H9 (cell line): Measurements from ENCODE around the gene SMCO1. TPM values are rescaled to one million over a fixed set of nuclear protein-coding genes. Genes with fewer than 3 reads are reported as not detected.
A peak's percentile ranks its signal among the peaks of the same experiment; 100 is the strongest.

ENCODE experiments used
- DNase-seq: peaks from one replicate; pipeline ENCODE4 v3.0.0-alpha.2; 2017
- H2AFZ ChIP-seq: one replicate; pipeline ENCODE4 v1.6.1; 2013; ENCODE audit warnings: mild to moderate bottlenecking, low read length, control low read depth, moderate library complexity
- H2AK5ac ChIP-seq: 2 replicates; pipeline ENCODE4 v1.6.1; 2013; ENCODE audit warnings: low read length, control low read depth, mixed read lengths; ENCODE audit not compliant: insufficient read length
- H2BK120ac ChIP-seq: one replicate; pipeline ENCODE4 v1.6.1; 2013; ENCODE audit warnings: low read depth, mild to moderate bottlenecking, low read length, control low read depth, inconsistent platforms; ENCODE audit not compliant: poor library complexity, severe bottlenecking
- H2BK12ac ChIP-seq: 2 replicates; pipeline ENCODE4 v1.6.1; 2013; ENCODE audit warnings: low read length, control low read depth, mixed read lengths, low read depth; ENCODE audit not compliant: insufficient read length
- H2BK15ac ChIP-seq: 2 replicates; pipeline ENCODE4 v1.6.1; 2013; ENCODE audit warnings: low read depth, low read length, control low read depth
- H2BK20ac ChIP-seq: one replicate; pipeline ENCODE4 v1.6.1; 2013; ENCODE audit warnings: low read depth, mild to moderate bottlenecking, low read length, control low read depth, inconsistent platforms; ENCODE audit not compliant: poor library complexity, severe bottlenecking
- H2BK5ac ChIP-seq: 2 replicates; pipeline ENCODE4 v1.6.1; 2013; ENCODE audit warnings: low read length, control low read depth, mixed read lengths; ENCODE audit not compliant: insufficient read length
- H3K14ac ChIP-seq: 2 replicates; pipeline ENCODE4 v1.6.1; 2013; ENCODE audit warnings: low read length, control low read depth; ENCODE audit not compliant: insufficient read depth
- H3K18ac ChIP-seq: 2 replicates; pipeline ENCODE4 v1.6.1; 2013; ENCODE audit warnings: low read depth, mild to moderate bottlenecking, mixed read lengths, low read length, control low read depth; ENCODE audit not compliant: insufficient read length
- H3K23ac ChIP-seq: 2 replicates; pipeline ENCODE4 v1.6.1; 2013; ENCODE audit warnings: low read length, control low read depth, mixed read lengths, low read depth; ENCODE audit not compliant: insufficient read length
- H3K23me2 ChIP-seq: 2 replicates; pipeline ENCODE4 v1.6.1; 2013; ENCODE audit warnings: low read depth, mild to moderate bottlenecking, mixed read lengths, low read length, control low read depth; ENCODE audit not compliant: insufficient read length, poor library complexity, severe bottlenecking
- H3K27ac ChIP-seq: 2 replicates; pipeline ENCODE4 v1.5.1; 2013; ENCODE audit warnings: low read length, control low read depth, mixed read lengths, low read depth; ENCODE audit not compliant: insufficient read length
- H3K27me3 ChIP-seq: 2 replicates; pipeline ENCODE4 v1.6.1; 2013; ENCODE audit warnings: low read length, control low read depth, inconsistent platforms; ENCODE audit not compliant: insufficient read depth
- H3K4ac ChIP-seq: 2 replicates; pipeline ENCODE4 v1.6.1; 2013; ENCODE audit warnings: low read depth, mild to moderate bottlenecking, control low read depth, inconsistent platforms, low read length, moderate library complexity
- H3K4me1 ChIP-seq: 2 replicates; pipeline ENCODE4 v1.6.1; 2013; ENCODE audit warnings: low read length, control low read depth, inconsistent platforms; ENCODE audit not compliant: insufficient read depth
- H3K4me2 ChIP-seq: 2 replicates; pipeline ENCODE4 v1.6.1; 2013; ENCODE audit warnings: low read length, control low read depth, mixed read lengths; ENCODE audit not compliant: insufficient read length, insufficient read depth
- H3K56ac ChIP-seq: 2 replicates; pipeline ENCODE4 v1.6.1; 2013; ENCODE audit warnings: low read depth, mild to moderate bottlenecking, mixed read lengths, low read length, control low read depth; ENCODE audit not compliant: insufficient read length
- H3K79me1 ChIP-seq: 2 replicates; pipeline ENCODE4 v1.6.1; 2013; ENCODE audit warnings: low read depth, mild to moderate bottlenecking, moderate library complexity, low read length, control low read depth, inconsistent platforms; ENCODE audit not compliant: insufficient read depth, poor library complexity, severe bottlenecking
- H3K79me2 ChIP-seq: 2 replicates; pipeline ENCODE4 v1.6.1; 2013; ENCODE audit warnings: low read length, control low read depth, inconsistent platforms; ENCODE audit not compliant: insufficient read depth
- H3K9ac ChIP-seq: 2 replicates; pipeline ENCODE4 v1.6.1; 2013; ENCODE audit warnings: low read length, control low read depth, mixed read lengths; ENCODE audit not compliant: insufficient read length; ENCODE audit errors: extremely low read depth
- H3K9me3 ChIP-seq: one replicate; pipeline ENCODE4 v1.6.1; 2013; ENCODE audit warnings: low read depth, low read length, inconsistent platforms; ENCODE audit not compliant: control insufficient read depth
- H3T11ph ChIP-seq: one replicate; pipeline ENCODE4 v1.6.1; 2013; ENCODE audit warnings: mild to moderate bottlenecking, low read length, control low read depth, inconsistent platforms
- H4K20me1 ChIP-seq: one replicate; pipeline ENCODE4 v1.6.1; 2013; ENCODE audit not compliant: control insufficient read depth, insufficient read length, insufficient read depth
- H4K5ac ChIP-seq: 2 replicates; pipeline ENCODE4 v1.6.1; 2013; ENCODE audit warnings: low read depth, mild to moderate bottlenecking, mixed read lengths, low read length, control low read depth; ENCODE audit not compliant: insufficient read length
- H4K8ac ChIP-seq: replicated peaks from 2 replicates; pipeline ENCODE4 v1.6.1; 2013; ENCODE audit warnings: low read length, control low read depth, mixed read lengths, low read depth; ENCODE audit not compliant: insufficient read length
- H4K91ac ChIP-seq: 2 replicates; pipeline ENCODE4 v1.6.1; 2013; ENCODE audit warnings: low read depth, mild to moderate bottlenecking, moderate library complexity, mixed read lengths, low read length, control low read depth; ENCODE audit not compliant: insufficient read length
- H3K27ac Mint-ChIP-seq, 3 experiments: 2 replicates in 2 of 3; 3 replicates in 1 of 3; pipeline ENCODE4 v1.8.0; 2020 to 2021; ENCODE audit warnings: mixed read lengths in 3 of 3, mild to moderate bottlenecking in 1 of 3, moderate library complexity in 1 of 3
- H3K27me3 Mint-ChIP-seq: 2 replicates; pipeline ENCODE4 v1.8.0; 2021; ENCODE audit warnings: low read depth, mild to moderate bottlenecking, moderate library complexity, mixed read lengths
- H3K36me3 Mint-ChIP-seq, 3 experiments: 2 replicates in 2 of 3; 3 replicates in 1 of 3; pipeline ENCODE4 v1.8.0; 2020 to 2021; ENCODE audit warnings: low read depth in 3 of 3, mixed read lengths in 3 of 3; ENCODE audit not compliant: insufficient read depth in 1 of 3
- H3K4me1 Mint-ChIP-seq, 2 experiments: 2 replicates each; pipeline ENCODE4 v1.8.0; 2020; ENCODE audit warnings: mixed read lengths in 2 of 2
- H3K4me3 Mint-ChIP-seq, 2 experiments: 2 replicates in 1 of 2; 3 replicates in 1 of 2; pipeline ENCODE4 v1.8.0; 2020 to 2021; ENCODE audit warnings: mild to moderate bottlenecking in 2 of 2, mixed read lengths in 2 of 2, moderate library complexity in 1 of 2
- H3K9me3 Mint-ChIP-seq, 2 experiments: 2 replicates in 1 of 2; 3 replicates in 1 of 2; pipeline ENCODE4 v1.8.0; 2020; ENCODE audit warnings: mild to moderate bottlenecking in 2 of 2, mixed read lengths in 2 of 2, moderate library complexity in 1 of 2
- CTCF ChIP-seq: fragments of 200-600 bp; sonication (generic); conservative IDR thresholded peaks from 3 replicates; pipeline ENCODE4 v1.8.0; 2021; ENCODE audit warnings: antibody characterized with exemption, mild to moderate bottlenecking
- WGBS: extraction: QIAGEN DNeasy Blood & Tissue Kit; methylation state at CpG from one replicate; pipeline ENCODE4 v1.1.7; 2013; ENCODE audit warnings: missing lambda C conversion rate, low lambda C conversion rate, mixed read lengths; ENCODE audit not compliant: insufficient read length; ENCODE audit errors: extremely low coverage; 5-methylcytosine and 5-hydroxymethylcytosine counted together
- total RNA-seq: library from RNA; stranded (reverse); gene quantifications from 2 replicates; pipeline ENCODE4 v1.2.1, GENCODE V29; 2021

The SMCO1 gene
- total RNA-seq, 1 experiment from 2014 or later: not detected

GRCh38 chr3:196528639-196529233 lies 13.6 kb upstream of the SMCO1 start:
- no peak overlapping the region for H4K5ac ChIP-seq
- H3K14ac ChIP-seq: peak overlapping the region; percentile 88
- DNase-seq: peak; percentile 86
- no peak overlapping the region for H3K56ac ChIP-seq
- Mint-ChIP-seq H3K9me3 (peaks cover 20 to 22% of the 10 kb centered on the region in 2 experiments), H3K27ac (no peak overlapping the region), H3K4me1 (peaks cover 13 to 15% of the 10 kb centered on the region in 2 experiments), H3K36me3 (peaks cover 6 to 20% (median 7%) of the 10 kb centered on the region in 3 experiments), H3K27me3 (peaks cover 12% of the 10 kb centered on the region; the same call in 1 of the 2 replicates), H3K4me3 (peak overlapping the region; percentile 20 to 54; a peak in 3 of 5 replicates)
- no peaks in the 10 kb centered on the region for H3K9me3 ChIP-seq
- peak overlapping the region; percentile 57 for H2BK120ac ChIP-seq
- no peaks in the 10 kb centered on the region for H3K27me3 ChIP-seq
- peaks cover 2% of the 10 kb centered on the region; the same call in 1 of the 2 replicates for H3K4me1 ChIP-seq
- no peak overlapping the region for H2BK20ac ChIP-seq
- H3K79me1 ChIP-seq: no peaks in the 10 kb centered on the region
- no peak overlapping the region for H3K9ac ChIP-seq
- H3K23me2 ChIP-seq: no peaks in the 10 kb centered on the region
- no peaks in the 10 kb centered on the region for H4K20me1 ChIP-seq
- no peak overlapping the region for H3K27ac ChIP-seq
- no peak overlapping the region for H3T11ph ChIP-seq
- H2AK5ac ChIP-seq: no peak overlapping the region
- no peak overlapping the region for H2BK5ac ChIP-seq
- H2BK12ac ChIP-seq: no peak overlapping the region
- WGBS: no CpG with 5 or more reads among the region's 52 CpGs
- no peak overlapping the region for H3K18ac ChIP-seq
- peak overlapping the region; percentile 9 for H3K4me2 ChIP-seq
- H4K91ac ChIP-seq: no peak overlapping the region
- no peaks in the 10 kb centered on the region for H3K79me2 ChIP-seq
- peak overlapping the region; percentile 79 for H2AFZ ChIP-seq
- no peak overlapping the region for H3K4ac ChIP-seq
- TF ChIP-seq CTCF: peak; percentile 95
- no peak overlapping the region for H4K8ac ChIP-seq
- H2BK15ac ChIP-seq: no peak overlapping the region
- no peak overlapping the region for H3K23ac ChIP-seq
